ENCODE measurements around the gene CNBD2. TPM values are rescaled to one million over a fixed set of nuclear protein-coding genes. Genes with fewer than 3 reads are reported as not detected.
"Not testable (repeated sequence)": the region's sequence is repeated elsewhere in the genome, so short reads cannot be mapped to it uniquely, and the experiment has no call there.

The CNBD2 gene
- total RNA-seq, 1 donor from 2014 or later = 2.7 TPM

GRCh38 chr20:35956616-35957015 lies 11.8 kb upstream of the CNBD2 start:
- H3K9me3 ChIP-seq = no peaks in the 10 kb centered on the region
- TF ChIP-seq CTCF (IDR thresholded peaks at IDR 0.05) (no peak), POLR2AphosphoS5 (IDR thresholded peaks at IDR 0.05; ENCODE audit: insufficient read depth in 1 of 2, low read depth in 1 of 2) (no peak), POLR2A (IDR thresholded peaks at IDR 0.05) (no peak)
- H3K4me3 ChIP-seq = no peak overlapping the region
- DNase-seq (ENCODE audit: extremely low spot score in 2 of 2) = no peak
- no peaks in the 10 kb centered on the region for H3K27me3 ChIP-seq
- H3K4me1 ChIP-seq = peaks cover 31% of the 10 kb centered on the region
- intact Hi-C loops (cut with DNase I) = no loop called here
- H3K36me3 ChIP-seq = no peaks in the 10 kb centered on the region
- no peak overlapping the region for H3K27ac ChIP-seq

DNA sequence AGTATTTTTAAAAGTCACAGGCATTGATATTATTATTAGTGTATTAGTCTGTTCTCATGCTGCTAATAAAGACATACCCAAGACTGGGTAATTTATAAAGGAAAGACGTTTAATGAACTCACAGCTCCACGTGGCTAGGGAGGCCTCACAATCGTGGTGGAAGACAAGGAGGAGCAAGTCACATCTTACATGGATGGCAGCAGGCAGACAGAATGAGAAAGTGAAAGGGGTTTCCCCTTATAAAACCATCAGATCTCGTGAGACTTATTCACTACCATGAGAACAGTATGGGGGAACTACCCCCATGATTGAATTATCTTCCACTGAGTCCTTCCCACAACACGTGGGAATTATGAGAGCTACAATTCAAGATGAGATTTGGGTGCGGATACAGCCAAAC lies 9.1 kb upstream of the CNBD2 start:
- H3K27ac ChIP-seq; DNase-seq (ENCODE audit: extremely low spot score in 2 of 2); H3K36me3 ChIP-seq; H3K27me3 ChIP-seq; intact Hi-C loops (cut with DNase I); H3K4me3 ChIP-seq; H3K9me3 ChIP-seq: not testable (repeated sequence)
- peaks cover 12% of the 10 kb centered on the region for H3K4me1 ChIP-seq

DNA sequence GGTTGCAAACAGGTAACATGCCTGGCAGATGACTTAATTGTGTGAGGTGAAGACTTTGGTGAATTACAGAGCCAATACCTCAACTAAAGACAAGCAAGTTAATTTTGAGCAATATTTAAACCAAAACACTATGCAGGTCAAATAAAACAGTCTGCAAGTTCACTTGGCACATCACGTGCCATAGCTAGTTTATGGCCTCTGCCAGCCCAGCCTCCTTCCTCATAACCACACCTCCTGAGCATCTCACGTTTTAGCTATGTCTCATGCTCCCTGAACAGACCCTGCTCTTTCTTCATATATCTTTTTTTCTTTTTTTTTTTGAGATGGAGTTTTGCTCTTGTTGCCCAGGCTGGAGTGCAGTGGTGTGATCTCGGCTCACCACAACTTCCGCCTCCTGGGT lies 4.5 kb upstream of the CNBD2 start:
- Histone ChIP-seq H3K36me3 (no peaks in the 10 kb centered on the region), H3K9me3 (no peaks in the 10 kb centered on the region), H3K4me1 (no peaks in the 10 kb centered on the region), H3K4me3 (no peak overlapping the region), H3K27ac (no peak overlapping the region), H3K27me3 (no peaks in the 10 kb centered on the region)
- no peak for DNase-seq (ENCODE audit: extremely low spot score in 2 of 2)
- intact Hi-C loops (cut with DNase I) = no loop called here
- no peak for TF ChIP-seq CTCF (IDR thresholded peaks at IDR 0.05)
- TF ChIP-seq POLR2AphosphoS5 (IDR thresholded peaks at IDR 0.05; ENCODE audit: insufficient read depth in 1 of 2, low read depth in 1 of 2) = no peak

DNA sequence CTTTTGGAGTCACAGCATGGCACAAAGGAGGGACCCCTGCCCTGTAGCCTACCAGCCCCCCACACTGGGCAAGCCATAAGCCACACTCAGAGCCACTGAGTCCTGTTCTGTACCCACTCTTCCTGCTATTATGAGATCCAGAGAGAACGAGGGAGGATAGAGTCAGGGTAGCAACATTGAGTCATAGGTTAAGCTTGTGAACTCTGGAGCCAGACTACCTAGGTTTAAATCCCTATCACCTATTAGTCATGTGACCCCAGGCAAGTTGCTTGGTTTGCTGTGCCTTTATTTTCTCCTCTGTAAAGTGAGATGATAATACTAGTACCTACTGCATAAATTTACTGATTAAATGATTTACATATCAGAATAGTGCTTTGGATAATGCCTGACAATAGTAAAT lies 540 bp downstream of the CNBD2 start:
- no peaks in the 10 kb centered on the region for H3K27me3 ChIP-seq
- H3K27ac ChIP-seq = no peak overlapping the region
- H3K9me3 ChIP-seq = no peaks in the 10 kb centered on the region
- no peak overlapping the region for H3K4me3 ChIP-seq
- H3K4me1 ChIP-seq = no peaks in the 10 kb centered on the region
- TF ChIP-seq CTCF (IDR thresholded peaks at IDR 0.05) = no peak
- TF ChIP-seq POLR2A (IDR thresholded peaks at IDR 0.05) = no peak
- TF ChIP-seq POLR2AphosphoS5 (IDR thresholded peaks at IDR 0.05; ENCODE audit: insufficient read depth in 1 of 2, low read depth in 1 of 2) = no peak
- DNase-seq (ENCODE audit: extremely low spot score in 2 of 2) = no peak
- intact Hi-C loops (cut with DNase I) = no loop called here
- no peaks in the 10 kb centered on the region for H3K36me3 ChIP-seq

DNA sequence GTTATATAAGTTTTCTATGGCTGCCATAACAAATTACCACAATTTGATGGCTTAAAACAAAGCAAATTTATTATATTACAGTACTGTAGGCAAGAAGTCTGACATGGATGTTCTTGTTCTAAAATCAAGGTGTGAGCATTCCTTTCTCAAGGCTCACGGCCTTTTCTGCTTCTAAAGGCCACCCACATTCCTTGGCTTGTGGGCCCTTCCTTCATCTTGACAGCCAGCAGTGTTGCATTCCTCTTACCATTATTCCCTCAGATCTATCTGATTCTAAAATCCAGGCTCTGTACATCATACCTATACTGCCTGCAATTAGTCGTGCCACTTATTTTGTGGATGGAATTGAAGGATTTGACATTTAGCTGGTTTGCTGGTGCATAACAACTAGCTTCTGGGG lies 3.6 kb downstream of the CNBD2 start:
- no peaks in the 10 kb centered on the region for H3K4me1 ChIP-seq
- TF ChIP-seq POLR2AphosphoS5 (IDR thresholded peaks at IDR 0.05; ENCODE audit: insufficient read depth in 1 of 2, low read depth in 1 of 2) (no peak), CTCF (IDR thresholded peaks at IDR 0.05) (no peak), POLR2A (IDR thresholded peaks at IDR 0.05) (no peak)
- no peaks in the 10 kb centered on the region for H3K36me3 ChIP-seq
- DNase-seq (ENCODE audit: extremely low spot score in 2 of 2) = no peak
- H3K4me3 ChIP-seq = no peak overlapping the region
- no peaks in the 10 kb centered on the region for H3K9me3 ChIP-seq
- no peaks in the 10 kb centered on the region for H3K27me3 ChIP-seq
- no peak overlapping the region for H3K27ac ChIP-seq
- intact Hi-C loops (cut with DNase I) = no loop called here

GRCh38 chr20:35972462-35972861 lies 4.1 kb downstream of the CNBD2 start:
- no peak for DNase-seq (ENCODE audit: extremely low spot score in 2 of 2)
- Histone ChIP-seq H3K27me3 (no peaks in the 10 kb centered on the region), H3K27ac (no peak overlapping the region), H3K9me3 (no peaks in the 10 kb centered on the region), H3K4me1 (no peaks in the 10 kb centered on the region), H3K4me3 (no peak overlapping the region), H3K36me3 (no peaks in the 10 kb centered on the region)
- intact Hi-C loops (cut with DNase I) = no loop called here
- TF ChIP-seq CTCF (IDR thresholded peaks at IDR 0.05) (no peak), POLR2AphosphoS5 (IDR thresholded peaks at IDR 0.05; ENCODE audit: insufficient read depth in 1 of 2, low read depth in 1 of 2) (no peak), POLR2A (IDR thresholded peaks at IDR 0.05) (no peak)

Measured in vagina (tissue), 2 donors.